ENCODE results near the gene CEP78.
"Not testable (repeated sequence)": the region's sequence is repeated elsewhere in the genome, so short reads cannot be mapped to it uniquely, and the experiment has no call there.

The CEP78 gene

GRCh38 chr9:78238046-78239038, 2.5 kb downstream of the CEP78 start:
- no peak for DNase-seq

GRCh38 chr9:78239506-78239905, 3.6 kb downstream of the CEP78 start:
- DNase-seq: no peak

GRCh38 chr9:78242041-78242440, 6.2 kb downstream of the CEP78 start:
- no peak for DNase-seq

GRCh38 chr9:78243130-78243529, 7.3 kb downstream of the CEP78 start:
- no peak for DNase-seq

GRCh38 chr9:78245401-78245800, 9.5 kb downstream of the CEP78 start:
- DNase-seq: no peak

GRCh38 chr9:78248635-78249034, 12.8 kb downstream of the CEP78 start:
- DNase-seq: no peak

- no peak for DNase-seq
Observed at GRCh38 chr9:78249542-78249941, 13.7 kb downstream of the CEP78 start.

GRCh38 chr9:78252616-78253015, 16.7 kb downstream of the CEP78 start:
- DNase-seq: no peak

- DNase-seq: no peak
Observed at GRCh38 chr9:78253285-78253684, 17.4 kb downstream of the CEP78 start.

- DNase-seq: peak; percentile 29
Observed at GRCh38 chr9:78261403-78262001, 25.6 kb downstream of the CEP78 start.

GRCh38 chr9:78262655-78263054, 26.8 kb downstream of the CEP78 start:
- no peak for DNase-seq

GRCh38 chr9:78267889-78268288, 32.0 kb downstream of the CEP78 start:
- no peak for DNase-seq

- DNase-seq: no peak
Observed at GRCh38 chr9:78269784-78270183, 33.9 kb downstream of the CEP78 start.

- no peak for DNase-seq
Observed at GRCh38 chr9:78272307-78272706, 36.4 kb downstream of the CEP78 start.

GRCh38 chr9:78273761-78274160, 37.9 kb downstream of the CEP78 start:
- DNase-seq: no peak

- no peak for DNase-seq
Observed at GRCh38 chr9:78278177-78278777, 42.4 kb downstream of the CEP78 start.

- no peak for DNase-seq
Observed at GRCh38 chr9:78278801-78279200, 42.9 kb downstream of the CEP78 start.

- no peak for DNase-seq
Observed at GRCh38 chr9:78280982-78281668, 45.2 kb downstream of the CEP78 start.

- DNase-seq: not testable (repeated sequence)
Observed at GRCh38 chr9:78284181-78284580, 48.3 kb downstream of the CEP78 start.

GRCh38 chr9:78286125-78286524, 50.2 kb downstream of the CEP78 start:
- no peak for DNase-seq

- no peak for DNase-seq
Observed at GRCh38 chr9:78286946-78287388, 51.1 kb downstream of the CEP78 start.

GRCh38 chr9:78288214-78288892, 52.5 kb downstream of the CEP78 start:
- no peak for DNase-seq

- no peak for DNase-seq
Observed at GRCh38 chr9:78289474-78289873, 53.6 kb downstream of the CEP78 start.
